DND-41 (cell line): Measurements from ENCODE around the gene USP20.
A peak's percentile ranks its signal among the peaks of the same experiment; 100 is the strongest.

ENCODE experiments used
- ATAC-seq: fragments of 200-7000 bp; cut with Tn5 transposase; 3 replicates; pipeline ENCODE4 v1.9.1; 2021; ENCODE audit warnings: low read depth; ENCODE audit not compliant: insufficient read depth
- DNase-seq: peaks from one replicate; pipeline ENCODE4 v3.0.0-alpha.2; 2020
- H2AFZ ChIP-seq: 2 replicates; pipeline ENCODE4 v1.6.0; 2012; ENCODE audit warnings: low read depth, low read length
- H3K27ac ChIP-seq: 2 replicates; pipeline ENCODE4 v1.5.1; 2012; ENCODE audit warnings: low read length, inconsistent platforms
- H3K27me3 ChIP-seq: fragments of 200-600 bp; sonication (generic); 2 replicates; pipeline ENCODE4 v1.6.0; 2012; ENCODE audit warnings: low read length, mild to moderate bottlenecking, inconsistent platforms; ENCODE audit not compliant: insufficient read depth, poor library complexity
- H3K36me3 ChIP-seq: 2 replicates; pipeline ENCODE4 v1.5.1; 2012; ENCODE audit warnings: low read length, inconsistent platforms; ENCODE audit not compliant: insufficient read depth
- H3K4me1 ChIP-seq: 2 replicates; pipeline ENCODE4 v1.5.1; 2012; ENCODE audit warnings: mild to moderate bottlenecking, low read length; ENCODE audit not compliant: insufficient read depth
- H3K4me2 ChIP-seq: 2 replicates; pipeline ENCODE4 v1.6.0; 2012; ENCODE audit warnings: mild to moderate bottlenecking, moderate library complexity, low read length, inconsistent platforms; ENCODE audit not compliant: insufficient read depth
- H3K4me3 ChIP-seq, 2 experiments: fragments of 200-600 bp in 1 of 2; shearing (Covaris generic) in 1 of 2; 2 replicates each; pipeline ENCODE4 v1.5.1; 2012 to 2016; ENCODE audit warnings: inconsistent platforms in 2 of 2, low read length in 2 of 2, mild to moderate bottlenecking in 2 of 2, low read depth in 1 of 2, moderate library complexity in 1 of 2
- H3K79me2 ChIP-seq: 2 replicates; pipeline ENCODE4 v1.6.0; 2012; ENCODE audit warnings: low read length, inconsistent platforms; ENCODE audit not compliant: insufficient read depth
- H3K9ac ChIP-seq: 2 replicates; pipeline ENCODE4 v1.6.0; 2012; ENCODE audit warnings: low read depth, mild to moderate bottlenecking, inconsistent platforms, low read length, moderate library complexity
- H3K9me3 ChIP-seq: 2 replicates; pipeline ENCODE4 v1.5.1; 2012; ENCODE audit warnings: low read length, moderate library complexity, mild to moderate bottlenecking, inconsistent platforms; ENCODE audit not compliant: insufficient read depth, severe bottlenecking
- H4K20me1 ChIP-seq: 2 replicates; pipeline ENCODE4 v1.6.0; 2012; ENCODE audit warnings: low read length; ENCODE audit not compliant: insufficient read depth
- EZH2 ChIP-seq: IDR thresholded peaks from 3 replicates; pipeline ENCODE4 v1.6.1; 2012; ENCODE audit warnings: borderline replicate concordance, low read depth, mild to moderate bottlenecking, moderate library complexity, low read length, inconsistent platforms; ENCODE audit not compliant: severe bottlenecking
- TF ChIP-seq, protein P1 (sequence below): IDR thresholded peaks from 2 replicates; pipeline ENCODE4 v1.5.1; 2012; ENCODE audit warnings: borderline replicate concordance, low read length, moderate library complexity, mild to moderate bottlenecking; ENCODE audit not compliant: poor library complexity, severe bottlenecking; ENCODE audit errors: extremely low read depth

The USP20 gene

GRCh38 chr9:129861447-129861827 lies 26.2 kb downstream of the USP20 start:
- DNase-seq, result no peak

GRCh38 chr9:129863059-129863690 lies 27.9 kb downstream of the USP20 start:
- ATAC-seq (peak; percentile 98), DNase-seq (peak; percentile 94)
- Histone ChIP-seq H3K79me2 (no peaks in the 10 kb centered on the region), H3K4me1 (peaks cover 38% of the 10 kb centered on the region), H3K9me3 (no peaks in the 10 kb centered on the region), H3K27me3 (no peaks in the 10 kb centered on the region), H3K36me3 (peaks cover 46% of the 10 kb centered on the region), H3K9ac (peak overlapping the region; percentile 41), H3K4me2 (peak overlapping the region; percentile 57), H3K4me3 (peak overlapping the region in 1 of 2 experiments; percentile 36; a peak in 1 of 4 replicates), H3K27ac (peak overlapping the region; percentile 97), H2AFZ (no peak overlapping the region), H4K20me1 (no peaks in the 10 kb centered on the region)
- TF ChIP-seq, protein P1, sequence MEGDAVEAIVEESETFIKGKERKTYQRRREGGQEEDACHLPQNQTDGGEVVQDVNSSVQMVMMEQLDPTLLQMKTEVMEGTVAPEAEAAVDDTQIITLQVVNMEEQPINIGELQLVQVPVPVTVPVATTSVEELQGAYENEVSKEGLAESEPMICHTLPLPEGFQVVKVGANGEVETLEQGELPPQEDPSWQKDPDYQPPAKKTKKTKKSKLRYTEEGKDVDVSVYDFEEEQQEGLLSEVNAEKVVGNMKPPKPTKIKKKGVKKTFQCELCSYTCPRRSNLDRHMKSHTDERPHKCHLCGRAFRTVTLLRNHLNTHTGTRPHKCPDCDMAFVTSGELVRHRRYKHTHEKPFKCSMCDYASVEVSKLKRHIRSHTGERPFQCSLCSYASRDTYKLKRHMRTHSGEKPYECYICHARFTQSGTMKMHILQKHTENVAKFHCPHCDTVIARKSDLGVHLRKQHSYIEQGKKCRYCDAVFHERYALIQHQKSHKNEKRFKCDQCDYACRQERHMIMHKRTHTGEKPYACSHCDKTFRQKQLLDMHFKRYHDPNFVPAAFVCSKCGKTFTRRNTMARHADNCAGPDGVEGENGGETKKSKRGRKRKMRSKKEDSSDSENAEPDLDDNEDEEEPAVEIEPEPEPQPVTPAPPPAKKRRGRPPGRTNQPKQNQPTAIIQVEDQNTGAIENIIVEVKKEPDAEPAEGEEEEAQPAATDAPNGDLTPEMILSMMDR, result no peak

More at GRCh38 chr9:129861447-129861827, 26.2 kb downstream of the USP20 start:
- Histone ChIP-seq H3K27ac (peak overlapping the region; percentile 50), H4K20me1 (no peaks in the 10 kb centered on the region), H3K4me3 (no peak overlapping the region), H3K9me3 (no peaks in the 10 kb centered on the region), H3K79me2 (no peaks in the 10 kb centered on the region), H3K4me1 (peaks cover 46% of the 10 kb centered on the region), H3K9ac (no peak overlapping the region), H3K36me3 (peaks cover 51% of the 10 kb centered on the region), H3K4me2 (no peak overlapping the region), H2AFZ (no peak overlapping the region), H3K27me3 (no peaks in the 10 kb centered on the region)
- ATAC-seq, result no peak
- no peak for TF ChIP-seq EZH2

DNA sequence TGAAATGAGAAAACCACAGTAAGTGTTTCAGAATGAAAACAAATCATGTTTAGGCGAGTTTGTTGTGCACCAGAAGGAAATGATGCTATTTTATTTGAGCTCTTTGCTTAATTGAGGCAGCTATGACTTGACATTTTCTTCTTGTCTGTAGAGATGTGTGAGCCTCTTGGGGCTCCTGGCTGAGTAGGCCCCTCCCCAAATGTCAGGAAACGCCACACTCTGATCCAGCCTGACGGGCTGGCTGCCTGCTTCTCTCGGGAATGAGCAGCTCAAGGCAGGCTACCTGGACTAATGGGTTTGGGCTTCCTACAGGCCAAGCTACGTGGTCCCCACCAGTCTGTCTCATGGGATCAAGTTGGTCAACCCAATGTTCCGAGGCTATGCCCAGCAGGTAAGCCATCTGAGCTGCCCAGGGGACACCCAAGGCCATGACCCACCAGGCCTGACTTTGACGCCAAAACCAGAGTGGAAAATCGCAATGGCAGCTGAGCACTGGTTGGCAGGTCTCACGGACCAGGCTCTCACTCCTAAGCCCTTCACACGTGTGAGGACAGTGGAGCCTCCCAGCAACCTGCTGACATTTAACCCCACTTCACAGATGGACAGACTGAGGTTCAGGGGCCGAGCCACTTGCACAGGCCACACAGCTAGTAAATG lies 29.9 kb downstream of the USP20 start:
- H3K9me3 ChIP-seq, result no peaks in the 10 kb centered on the region
- no peaks in the 10 kb centered on the region for H3K27me3 ChIP-seq
- H3K4me3 ChIP-seq, result no peak overlapping the region
- no peak overlapping the region; the same call in 1 of the 2 replicates for H3K9ac ChIP-seq
- DNase-seq, result no peak
- peaks cover 47% of the 10 kb centered on the region for H3K36me3 ChIP-seq
- peaks cover 38% of the 10 kb centered on the region for H3K4me1 ChIP-seq
- H2AFZ ChIP-seq, result no peak overlapping the region
- no peak for ATAC-seq
- H3K27ac ChIP-seq, result peak overlapping the region; percentile 35; the same call in 1 of the 2 replicates
- TF ChIP-seq EZH2, result no peak
- TF ChIP-seq, protein P1, result no peak
- H4K20me1 ChIP-seq, result no peaks in the 10 kb centered on the region
- H3K4me2 ChIP-seq, result no peak overlapping the region
- H3K79me2 ChIP-seq, result no peaks in the 10 kb centered on the region

DNA sequence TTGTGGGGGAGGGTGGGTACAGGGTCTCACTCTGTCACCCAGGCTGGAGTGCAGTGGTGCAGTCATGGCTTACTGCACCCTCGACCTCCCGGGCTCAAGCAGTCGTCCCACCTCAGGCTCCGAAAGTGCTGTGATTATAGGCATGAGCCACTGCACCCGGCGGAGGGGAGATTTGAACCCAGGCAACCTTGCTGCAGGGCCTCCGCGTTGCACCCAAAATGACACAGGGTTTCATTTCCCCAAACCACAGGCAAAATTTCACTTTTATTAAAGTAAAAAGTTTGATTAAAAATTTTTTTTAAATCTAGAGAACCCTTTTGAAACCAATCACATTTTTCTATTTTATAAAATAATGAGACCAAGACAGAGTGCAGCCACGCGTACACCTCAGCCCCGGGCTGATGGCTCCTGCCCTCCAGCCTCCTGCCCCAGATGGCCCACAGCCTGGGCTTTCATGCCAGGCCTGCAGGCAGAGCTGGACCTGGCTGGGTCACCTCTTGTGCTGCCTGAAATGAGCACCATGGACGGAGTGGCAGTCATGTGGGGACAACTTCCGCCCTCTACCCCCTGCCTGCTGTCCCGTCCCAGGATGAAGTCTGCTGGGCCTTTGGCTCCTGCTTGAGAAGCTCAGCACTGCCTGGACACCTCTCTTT lies 30.5 kb downstream of the USP20 start:
- Histone ChIP-seq H3K36me3 (peaks cover 47% of the 10 kb centered on the region), H3K27ac (peak overlapping the region; percentile 35; the same call in 1 of the 2 replicates), H3K4me2 (no peak overlapping the region), H2AFZ (no peak overlapping the region), H3K4me3 (no peak overlapping the region), H3K4me1 (peaks cover 34% of the 10 kb centered on the region), H3K27me3 (no peaks in the 10 kb centered on the region), H3K79me2 (no peaks in the 10 kb centered on the region), H3K9me3 (no peaks in the 10 kb centered on the region), H4K20me1 (no peaks in the 10 kb centered on the region), H3K9ac (no peak overlapping the region)
- no peak for TF ChIP-seq EZH2
- TF ChIP-seq, protein P1, result no peak
- no peak for ATAC-seq
- no peak for DNase-seq
